Stimulated activated CD8-positive, alpha-beta memory T cell treated with anti-CD3 and anti-CD28 coated beads, Interleukin-15, amount 100 ng/mL, for 4 hours (primary cell): ENCODE data around the gene CCNJL.

Source experiments
- DNase-seq, 2 donors: peaks; one replicate each; pipeline ENCODE4 v3.0.0-alpha.2; 2020; ENCODE audit warnings: low read depth in 2 of 2

The CCNJL gene

DNA sequence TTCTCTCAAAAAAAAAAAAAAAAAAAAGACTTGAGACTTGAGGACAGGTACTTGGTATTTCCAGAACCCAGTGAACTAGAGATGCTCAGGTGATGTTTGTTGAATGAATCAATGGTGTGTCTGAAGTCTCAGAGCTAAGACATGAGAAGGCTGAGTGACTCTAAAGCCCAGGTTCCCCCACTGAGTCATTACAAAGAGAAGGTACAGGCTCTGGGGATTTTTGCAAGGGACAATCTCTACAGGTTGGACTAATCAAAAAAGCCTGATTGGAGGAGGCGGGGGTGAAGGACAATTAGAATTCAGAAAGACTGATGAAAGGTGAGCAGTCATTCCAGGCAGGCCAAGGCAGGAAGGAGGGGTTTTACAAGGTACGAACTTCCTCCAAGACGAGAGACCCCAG lies 91.3 kb downstream of the CCNJL start:
- DNase-seq = no peak

- DNase-seq = no peak
These were observed 93.0 kb downstream of the CCNJL start for GRCh38 chr5:160219356-160219755.

- no peak for DNase-seq
These were observed 98.8 kb downstream of the CCNJL start for GRCh38 chr5:160213537-160213936.

DNA sequence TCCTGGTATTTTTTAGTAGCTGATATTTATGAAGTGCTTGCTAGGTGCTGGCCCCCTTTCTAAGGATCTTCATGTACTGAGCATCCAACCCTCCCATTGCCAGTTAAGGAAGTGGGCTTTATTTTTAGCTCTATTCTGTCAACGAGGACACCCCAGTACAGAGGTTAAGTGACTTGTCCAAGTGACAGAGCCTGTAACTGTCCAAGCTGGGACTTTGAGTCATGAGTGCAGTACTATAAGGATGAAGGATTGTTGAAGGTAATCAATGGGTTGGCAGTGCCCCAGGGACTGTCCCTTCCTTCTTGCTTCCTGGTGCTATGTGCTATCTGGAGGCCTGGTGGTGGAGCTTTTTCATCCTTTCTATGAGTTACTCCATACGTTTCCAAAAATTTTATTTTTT lies 101.0 kb downstream of the CCNJL start:
- DNase-seq = no peak

DNA sequence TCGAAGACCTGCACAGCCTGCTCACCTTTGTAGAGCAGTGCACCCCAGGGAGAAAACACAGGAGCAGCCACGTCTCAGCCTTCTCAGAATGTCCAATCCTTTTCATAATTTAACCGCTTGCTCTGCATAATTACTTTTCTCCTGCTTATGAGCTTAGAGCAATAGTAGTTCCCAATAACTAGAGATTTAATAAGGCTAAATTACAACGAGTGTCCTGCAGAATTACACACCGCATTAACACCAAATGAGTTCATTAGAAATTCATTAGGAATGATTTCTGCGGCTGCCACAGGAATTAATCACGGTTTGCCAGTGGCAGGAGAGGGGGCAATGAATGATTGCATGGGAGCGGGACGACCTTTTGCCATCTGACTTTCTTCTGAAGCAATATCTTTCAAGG lies 101.8 kb downstream of the CCNJL start:
- no peak for DNase-seq

GRCh38 chr5:160209917-160210316 lies 102.4 kb downstream of the CCNJL start:
- DNase-seq = no peak

GRCh38 chr5:160207061-160207460 lies 105.3 kb downstream of the CCNJL start:
- DNase-seq = no peak
